Skin epidermis (tissue), 12 donors: ENCODE data around the gene CPNE8.
A peak's percentile ranks its signal among the peaks of the same experiment; 100 is the strongest.
"Not testable (repeated sequence)": the region's sequence is repeated elsewhere in the genome, so short reads cannot be mapped to it uniquely, and the experiment has no call there.

Experiments used
- H3K27ac ChIP-seq, 21 experiments: fragments of 200-600 bp; sonication (generic) in 11 of 21; one replicate each; pipeline ENCODE4 v1.5.0; 2020; ENCODE audit warnings: mild to moderate bottlenecking in 3 of 21, inconsistent platforms in 2 of 21, moderate library complexity in 2 of 21
- H3K4me3 ChIP-seq, 7 experiments: fragments of 200-600 bp; sonication (generic) in 2 of 7; one replicate each; pipeline ENCODE4 v1.5.0; 2020; ENCODE audit warnings: inconsistent platforms in 2 of 7, mild to moderate bottlenecking in 2 of 7, moderate library complexity in 1 of 7

Gene CPNE8

GRCh38 chr12:38759621-38760020 is 145.8 kb downstream of the CPNE8 start:
- Histone ChIP-seq H3K4me3 (no peak overlapping the region), H3K27ac (no peak overlapping the region)

- Histone ChIP-seq H3K27ac (no peak overlapping the region), H3K4me3 (no peak overlapping the region)
Measured at GRCh38 chr12:38746744-38747143, 158.6 kb downstream of the CPNE8 start.

- no peak overlapping the region for H3K4me3 ChIP-seq
- H3K27ac ChIP-seq, result no peak overlapping the region
Measured at GRCh38 chr12:38745601-38746000, 159.8 kb downstream of the CPNE8 start.

- no peak overlapping the region for H3K27ac ChIP-seq
Measured at GRCh38 chr12:38744041-38744440, 161.3 kb downstream of the CPNE8 start.

GRCh38 chr12:38742496-38742895 is 162.9 kb downstream of the CPNE8 start:
- not testable (repeated sequence) for H3K4me3 ChIP-seq, H3K27ac ChIP-seq

More at GRCh38 chr12:38744041-38744440, 161.3 kb downstream of the CPNE8 start:
- H3K4me3 ChIP-seq, result no peak overlapping the region

GRCh38 chr12:38736821-38737220 is 168.6 kb downstream of the CPNE8 start:
- Histone ChIP-seq H3K4me3 (no peak overlapping the region), H3K27ac (no peak overlapping the region)

- Histone ChIP-seq H3K27ac (no peak overlapping the region), H3K4me3 (no peak overlapping the region)
Measured at GRCh38 chr12:38732761-38733160, 172.6 kb downstream of the CPNE8 start.

GRCh38 chr12:38728894-38729293 is 176.5 kb downstream of the CPNE8 start:
- no peak overlapping the region for H3K27ac ChIP-seq
- no peak overlapping the region for H3K4me3 ChIP-seq

GRCh38 chr12:38721611-38722252 is 183.7 kb downstream of the CPNE8 start:
- H3K27ac ChIP-seq, result peak overlapping the region in 1 of 21 experiments; percentile 25

GRCh38 chr12:38720661-38721060 is 184.7 kb downstream of the CPNE8 start:
- H3K4me3 ChIP-seq, result no peak overlapping the region
- no peak overlapping the region for H3K27ac ChIP-seq

More at GRCh38 chr12:38721611-38722252, 183.7 kb downstream of the CPNE8 start:
- no peak overlapping the region for H3K4me3 ChIP-seq

GRCh38 chr12:38713294-38713693 is 192.1 kb downstream of the CPNE8 start:
- Histone ChIP-seq H3K4me3 (no peak overlapping the region), H3K27ac (no peak overlapping the region)

- H3K27ac ChIP-seq, result no peak overlapping the region
Measured at GRCh38 chr12:38711054-38711453, 194.3 kb downstream of the CPNE8 start.

GRCh38 chr12:38708466-38708865 is 196.9 kb downstream of the CPNE8 start:
- Histone ChIP-seq H3K4me3 (no peak overlapping the region), H3K27ac (no peak overlapping the region)

More at GRCh38 chr12:38711054-38711453, 194.3 kb downstream of the CPNE8 start:
- H3K4me3 ChIP-seq, result no peak overlapping the region

- no peak overlapping the region for H3K4me3 ChIP-seq
Measured at GRCh38 chr12:38707648-38708047, 197.7 kb downstream of the CPNE8 start.

GRCh38 chr12:38697289-38697688 is 208.1 kb downstream of the CPNE8 start:
- Histone ChIP-seq H3K27ac (no peak overlapping the region), H3K4me3 (no peak overlapping the region)

More at GRCh38 chr12:38707648-38708047, 197.7 kb downstream of the CPNE8 start:
- no peak overlapping the region for H3K27ac ChIP-seq

- Histone ChIP-seq H3K27ac (no peak overlapping the region), H3K4me3 (no peak overlapping the region)
Measured at GRCh38 chr12:38695057-38695456, 210.3 kb downstream of the CPNE8 start.

GRCh38 chr12:38691164-38691563 is 214.2 kb downstream of the CPNE8 start:
- H3K27ac ChIP-seq, result no peak overlapping the region
- no peak overlapping the region for H3K4me3 ChIP-seq

GRCh38 chr12:38690646-38691045 is 214.7 kb downstream of the CPNE8 start:
- no peak overlapping the region for H3K27ac ChIP-seq
- H3K4me3 ChIP-seq, result no peak overlapping the region

- Histone ChIP-seq H3K27ac (no peak overlapping the region), H3K4me3 (no peak overlapping the region)
Measured at GRCh38 chr12:38689704-38690103, 215.7 kb downstream of the CPNE8 start.

- no peak overlapping the region for H3K27ac ChIP-seq
- H3K4me3 ChIP-seq, result no peak overlapping the region
Measured at GRCh38 chr12:38689195-38689594, 216.2 kb downstream of the CPNE8 start.

GRCh38 chr12:38682521-38682920 is 222.9 kb downstream of the CPNE8 start:
- Histone ChIP-seq H3K4me3 (no peak overlapping the region), H3K27ac (no peak overlapping the region)

GRCh38 chr12:38669530-38669929 is 235.9 kb downstream of the CPNE8 start:
- no peak overlapping the region for H3K27ac ChIP-seq
- H3K4me3 ChIP-seq, result no peak overlapping the region
